Measurements from ENCODE around the gene OR10A7. TPM values are rescaled to one million over a fixed set of nuclear protein-coding genes. Genes with fewer than 3 reads are reported as not detected.
A peak's percentile ranks its signal among the peaks of the same experiment; 100 is the strongest.

Gene OR10A7
- polyA plus RNA-seq, 1 donor from 2014 or later: not detected

DNA sequence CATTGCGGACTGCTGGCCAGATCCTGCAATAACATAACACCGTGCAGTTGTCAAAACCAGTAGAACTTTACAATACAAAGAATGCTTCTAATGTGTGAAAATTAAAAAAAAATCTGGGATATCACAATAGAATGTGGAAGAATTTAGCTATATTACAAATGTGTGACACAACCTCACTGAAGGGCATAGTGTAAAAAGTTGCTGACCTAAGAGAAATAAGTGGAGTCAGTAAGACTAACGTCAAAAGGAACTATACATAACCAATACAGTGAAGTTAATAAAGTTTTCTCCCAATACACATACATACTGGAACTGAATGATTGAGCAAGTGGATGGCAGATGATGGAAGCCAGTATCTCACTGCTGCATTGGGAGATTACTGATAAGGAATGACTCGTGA lies 36.0 kb downstream of the OR10A7 start:
- Histone ChIP-seq H3K79me2 (replicated peaks; ENCODE audit: insufficient read depth, low read length) (no peaks in the 10 kb centered on the region), H3F3A (ENCODE audit: insufficient read depth, low read length, poor library complexity, severe bottlenecking) (no peaks in the 10 kb centered on the region), H3K27me3 (ENCODE audit: insufficient read depth, low read depth, low read length) (no peaks in the 10 kb centered on the region), H2AFZ (ENCODE audit: low read depth, low read length) (no peak overlapping the region), H3K9me3 (ENCODE audit: low read length) (no peaks in the 10 kb centered on the region), H3K36me3 (ENCODE audit: insufficient read depth, low read length) (no peaks in the 10 kb centered on the region), H3K9me2 (ENCODE audit: insufficient read depth, low read length) (no peaks in the 10 kb centered on the region), H3K9ac (ENCODE audit: low read length) (no peak overlapping the region), H3K27ac (ENCODE audit: low read length) (no peak overlapping the region), H3K4me3 (ENCODE audit: low read length) (no peak overlapping the region), H4K20me1 (ENCODE audit: insufficient read depth) (no peaks in the 10 kb centered on the region), H3K4me2 (ENCODE audit: low read length) (no peak overlapping the region)
- TF ChIP-seq SMC3 (conservative IDR thresholded peaks at IDR 0.05; ENCODE audit: poor library complexity) (no peak), EP300 (conservative IDR thresholded peaks at IDR 0.05; ENCODE audit: poor library complexity, severe bottlenecking) (no peak), RAD21 (conservative IDR thresholded peaks at IDR 0.05) (no peak), MXI1 (conservative IDR thresholded peaks at IDR 0.05; ENCODE audit: poor library complexity, severe bottlenecking) (no peak), POLR2AphosphoS5 (IDR thresholded peaks at IDR 0.05) (no peak), TAF1 (IDR thresholded peaks at IDR 0.05; ENCODE audit: low read depth) (no peak), EZH2 (IDR thresholded peaks at IDR 0.05; ENCODE audit: borderline replicate concordance, insufficient read depth, low read length, poor library complexity, severe bottlenecking) (no peak)
- TF ChIP-seq, protein P1, sequence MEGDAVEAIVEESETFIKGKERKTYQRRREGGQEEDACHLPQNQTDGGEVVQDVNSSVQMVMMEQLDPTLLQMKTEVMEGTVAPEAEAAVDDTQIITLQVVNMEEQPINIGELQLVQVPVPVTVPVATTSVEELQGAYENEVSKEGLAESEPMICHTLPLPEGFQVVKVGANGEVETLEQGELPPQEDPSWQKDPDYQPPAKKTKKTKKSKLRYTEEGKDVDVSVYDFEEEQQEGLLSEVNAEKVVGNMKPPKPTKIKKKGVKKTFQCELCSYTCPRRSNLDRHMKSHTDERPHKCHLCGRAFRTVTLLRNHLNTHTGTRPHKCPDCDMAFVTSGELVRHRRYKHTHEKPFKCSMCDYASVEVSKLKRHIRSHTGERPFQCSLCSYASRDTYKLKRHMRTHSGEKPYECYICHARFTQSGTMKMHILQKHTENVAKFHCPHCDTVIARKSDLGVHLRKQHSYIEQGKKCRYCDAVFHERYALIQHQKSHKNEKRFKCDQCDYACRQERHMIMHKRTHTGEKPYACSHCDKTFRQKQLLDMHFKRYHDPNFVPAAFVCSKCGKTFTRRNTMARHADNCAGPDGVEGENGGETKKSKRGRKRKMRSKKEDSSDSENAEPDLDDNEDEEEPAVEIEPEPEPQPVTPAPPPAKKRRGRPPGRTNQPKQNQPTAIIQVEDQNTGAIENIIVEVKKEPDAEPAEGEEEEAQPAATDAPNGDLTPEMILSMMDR (IDR thresholded peaks at IDR 0.05; ENCODE audit: poor library complexity, severe bottlenecking): no peak
- TF ChIP-seq, protein P2, sequence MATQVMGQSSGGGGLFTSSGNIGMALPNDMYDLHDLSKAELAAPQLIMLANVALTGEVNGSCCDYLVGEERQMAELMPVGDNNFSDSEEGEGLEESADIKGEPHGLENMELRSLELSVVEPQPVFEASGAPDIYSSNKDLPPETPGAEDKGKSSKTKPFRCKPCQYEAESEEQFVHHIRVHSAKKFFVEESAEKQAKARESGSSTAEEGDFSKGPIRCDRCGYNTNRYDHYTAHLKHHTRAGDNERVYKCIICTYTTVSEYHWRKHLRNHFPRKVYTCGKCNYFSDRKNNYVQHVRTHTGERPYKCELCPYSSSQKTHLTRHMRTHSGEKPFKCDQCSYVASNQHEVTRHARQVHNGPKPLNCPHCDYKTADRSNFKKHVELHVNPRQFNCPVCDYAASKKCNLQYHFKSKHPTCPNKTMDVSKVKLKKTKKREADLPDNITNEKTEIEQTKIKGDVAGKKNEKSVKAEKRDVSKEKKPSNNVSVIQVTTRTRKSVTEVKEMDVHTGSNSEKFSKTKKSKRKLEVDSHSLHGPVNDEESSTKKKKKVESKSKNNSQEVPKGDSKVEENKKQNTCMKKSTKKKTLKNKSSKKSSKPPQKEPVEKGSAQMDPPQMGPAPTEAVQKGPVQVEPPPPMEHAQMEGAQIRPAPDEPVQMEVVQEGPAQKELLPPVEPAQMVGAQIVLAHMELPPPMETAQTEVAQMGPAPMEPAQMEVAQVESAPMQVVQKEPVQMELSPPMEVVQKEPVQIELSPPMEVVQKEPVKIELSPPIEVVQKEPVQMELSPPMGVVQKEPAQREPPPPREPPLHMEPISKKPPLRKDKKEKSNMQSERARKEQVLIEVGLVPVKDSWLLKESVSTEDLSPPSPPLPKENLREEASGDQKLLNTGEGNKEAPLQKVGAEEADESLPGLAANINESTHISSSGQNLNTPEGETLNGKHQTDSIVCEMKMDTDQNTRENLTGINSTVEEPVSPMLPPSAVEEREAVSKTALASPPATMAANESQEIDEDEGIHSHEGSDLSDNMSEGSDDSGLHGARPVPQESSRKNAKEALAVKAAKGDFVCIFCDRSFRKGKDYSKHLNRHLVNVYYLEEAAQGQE (IDR thresholded peaks at IDR 0.05; ENCODE audit: borderline replicate concordance): no peak

DNA sequence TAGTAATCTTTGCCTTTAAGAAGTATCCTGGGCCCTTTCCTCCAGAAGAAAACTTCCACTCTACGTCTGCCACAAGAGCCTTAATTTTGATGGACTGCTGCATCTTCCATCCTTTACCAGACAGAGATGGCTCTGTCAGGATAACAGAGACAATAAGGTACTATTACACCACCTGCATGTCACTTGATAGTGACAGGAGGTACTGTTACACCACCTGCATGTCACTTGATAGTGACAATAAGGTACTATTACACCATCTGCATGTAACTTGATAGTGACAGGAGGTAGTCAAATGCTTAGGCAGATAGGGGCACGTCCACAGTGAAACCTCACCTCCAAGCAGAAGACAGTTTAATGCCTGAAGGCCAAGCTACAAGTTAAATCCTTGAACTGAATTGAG lies 37.5 kb downstream of the OR10A7 start:
- no peaks in the 10 kb centered on the region for H3K79me2 ChIP-seq (replicated peaks; ENCODE audit: insufficient read depth, low read length)
- no peak overlapping the region for H3K27ac ChIP-seq (ENCODE audit: low read length)
- TF ChIP-seq TAF1 (IDR thresholded peaks at IDR 0.05; ENCODE audit: low read depth) (no peak), EP300 (conservative IDR thresholded peaks at IDR 0.05; ENCODE audit: poor library complexity, severe bottlenecking) (peak; percentile 57), MXI1 (conservative IDR thresholded peaks at IDR 0.05; ENCODE audit: poor library complexity, severe bottlenecking) (no peak), EZH2 (IDR thresholded peaks at IDR 0.05; ENCODE audit: borderline replicate concordance, insufficient read depth, low read length, poor library complexity, severe bottlenecking) (no peak), POLR2AphosphoS5 (IDR thresholded peaks at IDR 0.05) (no peak)
- TF ChIP-seq, protein P1 (IDR thresholded peaks at IDR 0.05; ENCODE audit: poor library complexity, severe bottlenecking): no peak
- no peaks in the 10 kb centered on the region for H3F3A ChIP-seq (ENCODE audit: insufficient read depth, low read length, poor library complexity, severe bottlenecking)
- H3K9me2 ChIP-seq (ENCODE audit: insufficient read depth, low read length): no peaks in the 10 kb centered on the region
- H3K27me3 ChIP-seq (ENCODE audit: insufficient read depth, low read depth, low read length): no peaks in the 10 kb centered on the region
- H3K9ac ChIP-seq (ENCODE audit: low read length): no peak overlapping the region
- no peaks in the 10 kb centered on the region for H3K9me3 ChIP-seq (ENCODE audit: low read length)
- no peak overlapping the region for H3K4me2 ChIP-seq (ENCODE audit: low read length)
- no peak overlapping the region for H2AFZ ChIP-seq (ENCODE audit: low read depth, low read length)
- H3K4me3 ChIP-seq (ENCODE audit: low read length): no peak overlapping the region
- H3K36me3 ChIP-seq (ENCODE audit: insufficient read depth, low read length): no peaks in the 10 kb centered on the region
- H4K20me1 ChIP-seq (ENCODE audit: insufficient read depth): no peaks in the 10 kb centered on the region

Other genes with a start within 250 kb of the OR10A7 start
- not detected in 2 replicates for gene TESPA1, start 236.3 kb upstream of the OR10A7 start, polyA plus RNA-seq
- gene NEUROD4, start 201.1 kb upstream of the OR10A7 start, polyA plus RNA-seq: not detected in 2 replicates
- not detected in 2 replicates for gene OR9K2, start 94.6 kb upstream of the OR10A7 start, polyA plus RNA-seq
- not detected in 2 replicates for gene OR6C74, start 23.6 kb downstream of the OR10A7 start, polyA plus RNA-seq
- not detected in 2 replicates for gene OR6C6, start 75.5 kb downstream of the OR10A7 start, polyA plus RNA-seq
- not detected in 2 replicates for gene OR6C1, start 93.3 kb downstream of the OR10A7 start, polyA plus RNA-seq
- gene OR6C3, start 109.7 kb downstream of the OR10A7 start, polyA plus RNA-seq: not detected in 2 replicates
- not detected in 2 replicates for gene OR6C75, start 141.9 kb downstream of the OR10A7 start, polyA plus RNA-seq
- not detected in 2 replicates for gene OR6C65, start 179.5 kb downstream of the OR10A7 start, polyA plus RNA-seq
- not detected in 2 replicates for gene OR6C76, start 205.2 kb downstream of the OR10A7 start, polyA plus RNA-seq
- gene OR6C2, start 223.1 kb downstream of the OR10A7 start, polyA plus RNA-seq: not detected in 2 replicates
- not detected in 2 replicates for gene OR6C70, start 249.1 kb downstream of the OR10A7 start, polyA plus RNA-seq